ENCODE measurements around the gene CCDC152. TPM values are rescaled to one million over a fixed set of nuclear protein-coding genes. Genes with fewer than 3 reads are reported as not detected.
"Not testable (repeated sequence)": the region's sequence is repeated elsewhere in the genome, so short reads cannot be mapped to it uniquely, and the experiment has no call there.

Gene CCDC152
- total RNA-seq, 2 experiments from 2014 or later: 12.2 to 13.2 TPM

GRCh38 chr5:42840269-42840668 is 83.7 kb downstream of the CCDC152 start:
- CTCF ChIA-PET: no interaction called here
- no peak overlapping the region for H3K4me3 Mint-ChIP-seq
- intact Hi-C loops (cut with DNase I, micrococcal nuclease): no loop called here
- DNase-seq (no peak), ATAC-seq (no peak)
- no peaks in the 10 kb centered on the region for H3K27me3 Mint-ChIP-seq
- H3K36me3 Mint-ChIP-seq (ENCODE audit: low read depth): no peaks in the 10 kb centered on the region
- H3K27ac Mint-ChIP-seq: no peak overlapping the region
- POLR2A ChIA-PET: no interaction called here
- H3K4me1 Mint-ChIP-seq: no peaks in the 10 kb centered on the region
- no peaks in the 10 kb centered on the region for H3K9me3 Mint-ChIP-seq (ENCODE audit: low read depth)

GRCh38 chr5:42840842-42841567 is 84.4 kb downstream of the CCDC152 start:
- intact Hi-C loops (cut with DNase I, micrococcal nuclease): no loop called here
- no peaks in the 10 kb centered on the region for H3K9me3 Mint-ChIP-seq (ENCODE audit: low read depth)
- CTCF ChIA-PET: interaction anchor here (0.6 kb wide), 1 partner anchor 85 kb away, joined by 3 read pairs; the partner anchor contains the start of gene CCDC152

GRCh38 chr5:42842921-42843641 is 86.5 kb downstream of the CCDC152 start:
- intact Hi-C loops (cut with DNase I, micrococcal nuclease): no loop called here
- ChIA-PET POLR2A (no interaction called here), CTCF (interaction anchor here (1.3 kb wide), 1 partner anchor 12 kb away, joined by 5 read pairs; no protein-coding TSS in a partner anchor)
- no peak for DNase-seq
- ATAC-seq: no peak
- Mint-ChIP-seq H3K9me3 (ENCODE audit: low read depth) (no peaks in the 10 kb centered on the region), H3K36me3 (ENCODE audit: low read depth) (no peaks in the 10 kb centered on the region), H3K4me1 (no peaks in the 10 kb centered on the region), H3K27me3 (peaks cover 2% of the 10 kb centered on the region), H3K27ac (no peak overlapping the region), H3K4me3 (no peak overlapping the region)

More at GRCh38 chr5:42840842-42841567, 84.4 kb downstream of the CCDC152 start:
- H3K27ac Mint-ChIP-seq: no peak overlapping the region
- no peaks in the 10 kb centered on the region for H3K36me3 Mint-ChIP-seq (ENCODE audit: low read depth)
- ATAC-seq: no peak
- POLR2A ChIA-PET: no interaction called here
- no peak overlapping the region for H3K4me3 Mint-ChIP-seq
- DNase-seq: no peak
- H3K4me1 Mint-ChIP-seq: no peaks in the 10 kb centered on the region
- H3K27me3 Mint-ChIP-seq: peaks cover 2% of the 10 kb centered on the region

GRCh38 chr5:42843675-42844292 is 87.2 kb downstream of the CCDC152 start:
- ATAC-seq (no peak), DNase-seq (no peak)
- Mint-ChIP-seq H3K36me3 (ENCODE audit: low read depth) (no peaks in the 10 kb centered on the region), H3K4me1 (no peaks in the 10 kb centered on the region), H3K4me3 (no peak overlapping the region), H3K9me3 (ENCODE audit: low read depth) (no peaks in the 10 kb centered on the region), H3K27me3 (peaks cover 2% of the 10 kb centered on the region), H3K27ac (no peak overlapping the region)
- ChIA-PET CTCF (interaction anchor here (1.3 kb wide), 1 partner anchor 11 kb away, joined by 5 read pairs; no protein-coding TSS in a partner anchor), POLR2A (no interaction called here)
- intact Hi-C loops (cut with DNase I, micrococcal nuclease): no loop called here

- H3K4me1 Mint-ChIP-seq, CTCF ChIA-PET, ATAC-seq: not testable (repeated sequence)
Observed at GRCh38 chr5:42844408-42844807, 87.8 kb downstream of the CCDC152 start.

GRCh38 chr5:42848545-42848944 is 91.9 kb downstream of the CCDC152 start:
- no peaks in the 10 kb centered on the region for H3K4me1 Mint-ChIP-seq
- no peak overlapping the region for H3K27ac Mint-ChIP-seq
- no peaks in the 10 kb centered on the region for H3K9me3 Mint-ChIP-seq (ENCODE audit: low read depth)
- H3K4me3 Mint-ChIP-seq: no peak overlapping the region
- ChIA-PET POLR2A (no interaction called here), CTCF (interaction anchor here (0.6 to 1.3 kb wide), 2 partner anchors 41 to 92 kb away, joined by 3 read pairs; no protein-coding TSS in a partner anchor)
- no peaks in the 10 kb centered on the region for H3K36me3 Mint-ChIP-seq (ENCODE audit: low read depth)
- peaks cover 3% of the 10 kb centered on the region for H3K27me3 Mint-ChIP-seq
- ATAC-seq (no peak), DNase-seq (no peak)
- intact Hi-C loops (cut with DNase I, micrococcal nuclease): no loop called here

More at GRCh38 chr5:42844408-42844807, 87.8 kb downstream of the CCDC152 start:
- H3K36me3 Mint-ChIP-seq (ENCODE audit: low read depth); DNase-seq; H3K27ac Mint-ChIP-seq; POLR2A ChIA-PET; intact Hi-C loops (cut with DNase I, micrococcal nuclease); H3K9me3 Mint-ChIP-seq (ENCODE audit: low read depth); H3K4me3 Mint-ChIP-seq; H3K27me3 Mint-ChIP-seq: not testable (repeated sequence)

GRCh38 chr5:42851481-42851880 is 94.9 kb downstream of the CCDC152 start:
- Mint-ChIP-seq H3K36me3 (ENCODE audit: low read depth) (no peaks in the 10 kb centered on the region), H3K9me3 (ENCODE audit: low read depth) (no peaks in the 10 kb centered on the region), H3K4me3 (no peak overlapping the region), H3K4me1 (peaks cover 4% of the 10 kb centered on the region), H3K27me3 (peaks cover 2% of the 10 kb centered on the region), H3K27ac (no peak overlapping the region)
- intact Hi-C loops (cut with DNase I, micrococcal nuclease): no loop called here
- POLR2A ChIA-PET: no interaction called here
- DNase-seq (no peak), ATAC-seq (no peak)
- CTCF ChIA-PET: no interaction called here

Other genes with a start within 250 kb of the CCDC152 start
- not detected for gene SELENOP, start 55.1 kb downstream of the CCDC152 start, total RNA-seq

All from activated CD4-positive, alpha-beta T cell treated with anti-CD3 and anti-CD28 coated beads for 36 hours (primary cell).